SU-DHL-6 (cell line): Measurements from ENCODE around the gene ORC3.

Experiments
- H2AFZ ChIP-seq: fragments of 200-600 bp; sonication (generic); 2 replicates; pipeline ENCODE4 v1.6.1; 2014; ENCODE audit warnings: low read depth, mild to moderate bottlenecking, moderate library complexity, mixed read lengths, antibody characterized with exemption, low read length; ENCODE audit not compliant: severe bottlenecking
- H3F3A ChIP-seq: fragments of 200-600 bp; shearing (Covaris generic); 2 replicates; pipeline ENCODE4 v1.6.0; 2016; ENCODE audit warnings: antibody characterized with exemption, mild to moderate bottlenecking; ENCODE audit not compliant: insufficient read depth
- H3K27ac ChIP-seq: fragments of 200-600 bp; sonication (generic); 2 replicates; pipeline ENCODE4 v1.5.1; 2016; ENCODE audit warnings: low read depth, mild to moderate bottlenecking, low read length, moderate library complexity, mixed read lengths
- H3K27me3 ChIP-seq: fragments of 200-600 bp; sonication (generic), shearing (Covaris generic); 2 replicates; pipeline ENCODE4 v1.6.0; 2014; ENCODE audit warnings: mild to moderate bottlenecking, low read length
- H3K36me3 ChIP-seq: fragments of 200-600 bp; sonication (generic); 2 replicates; pipeline ENCODE4 v1.6.1; 2014; ENCODE audit warnings: mild to moderate bottlenecking, low read length, mixed read lengths
- H3K4me2 ChIP-seq: fragments of 300-600, 200-600 bp; shearing (Covaris generic), sonication (generic); 2 replicates; pipeline ENCODE4 v1.6.0; 2014; ENCODE audit warnings: low read length, low read depth, mild to moderate bottlenecking; ENCODE audit not compliant: poor library complexity, severe bottlenecking
- H3K4me3 ChIP-seq: fragments of 200-600 bp; sonication (generic); 2 replicates; pipeline ENCODE4 v1.5.1; 2014; ENCODE audit warnings: antibody characterized with exemption, low read length, mild to moderate bottlenecking, mixed read lengths; ENCODE audit not compliant: insufficient read depth, poor library complexity, severe bottlenecking
- H3K79me2 ChIP-seq: fragments of 200-600 bp; sonication (generic); 2 replicates; pipeline ENCODE4 v1.6.1; 2014; ENCODE audit warnings: mild to moderate bottlenecking, low read length, moderate library complexity; ENCODE audit not compliant: insufficient read depth
- H3K9ac ChIP-seq: fragments of 200-600 bp; sonication (generic); 2 replicates; pipeline ENCODE4 v1.7.0; 2014; ENCODE audit warnings: mild to moderate bottlenecking, low read length
- H3K9me2 ChIP-seq: fragments of 200-600 bp; sonication (generic); replicated peaks from 2 replicates; pipeline ENCODE4 v1.6.1; 2014; ENCODE audit warnings: low read length; ENCODE audit not compliant: insufficient read depth
- H3K9me3 ChIP-seq: fragments of 200-600 bp; sonication (generic); 2 replicates; pipeline ENCODE4 v1.6.1; 2014; ENCODE audit warnings: low read length, mixed read lengths; ENCODE audit not compliant: insufficient read depth
- H4K20me1 ChIP-seq: fragments of 200-600 bp; sonication (generic); 2 replicates; pipeline ENCODE4 v1.6.1; 2014; ENCODE audit warnings: low read depth, mild to moderate bottlenecking, antibody characterized with exemption, low read length, moderate library complexity, mixed read lengths
- EZH2phosphoT487 ChIP-seq: fragments of 200-600 bp; sonication (generic), shearing (Covaris generic); conservative IDR thresholded peaks from 2 replicates; pipeline ENCODE4 v1.6.1; 2018; ENCODE audit warnings: mild to moderate bottlenecking, antibody characterized with exemption, low read length, moderate library complexity, mixed read lengths
- TF ChIP-seq, protein P1 (sequence below): fragments of 200-600 bp; sonication (generic); IDR thresholded peaks from one replicate; pipeline ENCODE4 v1.5.1; 2017; ENCODE audit warnings: antibody characterized with exemption, mild to moderate bottlenecking, low read length, moderate library complexity; ENCODE audit not compliant: insufficient read depth, poor library complexity, severe bottlenecking

ORC3 gene

DNA sequence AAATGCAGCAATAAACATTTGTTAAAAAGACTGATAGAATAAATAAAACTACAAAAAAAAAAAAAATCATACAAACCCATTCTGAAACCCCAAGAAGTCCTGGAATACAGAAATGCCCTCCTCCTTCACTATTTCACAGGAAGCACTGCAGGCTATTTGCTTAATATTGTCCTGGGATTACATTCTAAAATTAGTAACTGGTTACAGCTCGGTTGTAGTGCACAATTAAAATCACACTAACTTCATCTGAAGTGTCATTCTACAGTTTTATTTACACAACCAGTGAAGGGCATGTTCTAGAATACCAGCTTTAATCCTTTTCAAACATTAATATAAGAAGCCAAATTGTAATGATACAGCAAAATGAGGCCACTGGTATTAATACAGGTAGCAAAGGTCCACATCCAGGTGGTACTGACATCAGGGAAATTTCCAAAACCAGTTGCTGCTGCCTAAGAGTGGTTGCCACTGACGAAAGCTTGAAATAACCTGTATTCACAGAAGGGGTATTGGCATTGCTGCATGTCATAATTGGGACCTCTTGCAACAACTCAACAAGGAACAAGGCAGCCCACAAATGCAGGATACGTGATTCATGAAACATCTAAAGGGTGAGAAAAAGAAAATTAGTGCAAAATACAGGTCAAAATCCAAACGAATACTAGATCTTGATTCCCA, 85.2 kb downstream of the ORC3 start:
- Histone ChIP-seq H3K4me3 (no peak overlapping the region), H3F3A (peaks cover 56% of the 10 kb centered on the region), H3K9me3 (no peaks in the 10 kb centered on the region), H3K36me3 (peaks cover 48% of the 10 kb centered on the region), H2AFZ (no peak overlapping the region), H4K20me1 (peaks cover 7% of the 10 kb centered on the region; the same call in 1 of the 2 replicates), H3K9me2 (no peaks in the 10 kb centered on the region), H3K9ac (no peak overlapping the region), H3K4me2 (no peak overlapping the region), H3K79me2 (peaks cover 42% of the 10 kb centered on the region), H3K27me3 (no peaks in the 10 kb centered on the region), H3K27ac (no peak overlapping the region)
- no peak for TF ChIP-seq EZH2phosphoT487
- TF ChIP-seq, protein P1, sequence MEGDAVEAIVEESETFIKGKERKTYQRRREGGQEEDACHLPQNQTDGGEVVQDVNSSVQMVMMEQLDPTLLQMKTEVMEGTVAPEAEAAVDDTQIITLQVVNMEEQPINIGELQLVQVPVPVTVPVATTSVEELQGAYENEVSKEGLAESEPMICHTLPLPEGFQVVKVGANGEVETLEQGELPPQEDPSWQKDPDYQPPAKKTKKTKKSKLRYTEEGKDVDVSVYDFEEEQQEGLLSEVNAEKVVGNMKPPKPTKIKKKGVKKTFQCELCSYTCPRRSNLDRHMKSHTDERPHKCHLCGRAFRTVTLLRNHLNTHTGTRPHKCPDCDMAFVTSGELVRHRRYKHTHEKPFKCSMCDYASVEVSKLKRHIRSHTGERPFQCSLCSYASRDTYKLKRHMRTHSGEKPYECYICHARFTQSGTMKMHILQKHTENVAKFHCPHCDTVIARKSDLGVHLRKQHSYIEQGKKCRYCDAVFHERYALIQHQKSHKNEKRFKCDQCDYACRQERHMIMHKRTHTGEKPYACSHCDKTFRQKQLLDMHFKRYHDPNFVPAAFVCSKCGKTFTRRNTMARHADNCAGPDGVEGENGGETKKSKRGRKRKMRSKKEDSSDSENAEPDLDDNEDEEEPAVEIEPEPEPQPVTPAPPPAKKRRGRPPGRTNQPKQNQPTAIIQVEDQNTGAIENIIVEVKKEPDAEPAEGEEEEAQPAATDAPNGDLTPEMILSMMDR = no peak

DNA sequence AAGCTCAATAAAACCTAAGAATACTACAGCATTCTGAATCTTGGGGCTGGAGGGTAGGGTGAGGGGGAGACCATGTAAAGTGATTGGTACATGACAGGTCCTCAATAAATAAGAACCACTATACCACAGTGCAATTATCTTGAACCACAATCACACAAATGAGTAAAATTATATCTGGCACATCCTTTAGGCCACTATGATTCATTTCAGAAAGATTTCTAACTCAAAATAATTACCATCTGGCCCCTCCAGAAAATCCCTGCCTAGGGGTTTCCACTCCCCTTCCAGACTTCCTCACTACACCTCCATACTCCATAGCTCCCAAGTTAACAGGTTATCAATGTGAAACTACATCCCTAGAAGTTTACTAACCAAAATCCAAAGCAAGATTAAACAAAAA, 92.4 kb downstream of the ORC3 start:
- H3F3A ChIP-seq = peaks cover 23% of the 10 kb centered on the region
- no peaks in the 10 kb centered on the region for H3K9me3 ChIP-seq
- no peak overlapping the region for H3K27ac ChIP-seq
- H3K79me2 ChIP-seq = peaks cover 98% of the 10 kb centered on the region
- TF ChIP-seq, protein P1 = no peak
- no peak for TF ChIP-seq EZH2phosphoT487
- H2AFZ ChIP-seq = no peak overlapping the region
- H3K36me3 ChIP-seq = peaks cover 26% of the 10 kb centered on the region
- no peak overlapping the region for H3K4me3 ChIP-seq
- no peak overlapping the region for H3K9ac ChIP-seq
- H3K27me3 ChIP-seq = no peaks in the 10 kb centered on the region
- no peak overlapping the region for H3K4me2 ChIP-seq
- no peaks in the 10 kb centered on the region for H3K9me2 ChIP-seq
- H4K20me1 ChIP-seq = peaks cover 50% of the 10 kb centered on the region

DNA sequence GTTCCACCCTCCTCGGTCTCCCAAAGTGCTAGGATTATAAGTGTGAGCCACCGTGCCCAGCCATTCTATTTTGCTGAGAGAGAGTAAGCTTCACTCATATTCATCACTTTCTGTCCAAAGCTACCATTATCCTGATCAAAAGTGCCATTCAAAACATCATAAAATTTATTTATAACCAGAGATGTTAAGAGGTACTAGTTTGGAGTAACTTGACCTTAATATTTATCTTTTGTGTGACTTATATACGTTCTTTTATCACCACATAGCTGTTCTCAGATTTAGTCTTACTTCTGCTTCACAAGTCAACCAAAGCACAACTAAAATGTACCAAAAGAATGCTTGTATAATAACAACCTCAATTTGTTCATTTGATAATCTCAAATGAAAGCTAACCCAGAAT, 94.0 kb downstream of the ORC3 start:
- Histone ChIP-seq H3F3A (peaks cover 20% of the 10 kb centered on the region), H3K36me3 (peaks cover 21% of the 10 kb centered on the region), H2AFZ (no peak overlapping the region), H3K9ac (no peak overlapping the region), H3K4me2 (no peak overlapping the region), H4K20me1 (peaks cover 50% of the 10 kb centered on the region), H3K27me3 (no peaks in the 10 kb centered on the region), H3K79me2 (peaks cover 100% of the 10 kb centered on the region), H3K27ac (no peak overlapping the region), H3K4me3 (no peak overlapping the region), H3K9me2 (no peaks in the 10 kb centered on the region), H3K9me3 (no peaks in the 10 kb centered on the region)
- TF ChIP-seq EZH2phosphoT487 = no peak
- TF ChIP-seq, protein P1 = no peak
